ENCODE measurements around the gene SPTBN1. TPM values are rescaled to one million over a fixed set of nuclear protein-coding genes. Genes with fewer than 3 reads are reported as not detected.

SPTBN1 gene
- total RNA-seq, 1 donor from 2014 or later = 391 TPM

DNA sequence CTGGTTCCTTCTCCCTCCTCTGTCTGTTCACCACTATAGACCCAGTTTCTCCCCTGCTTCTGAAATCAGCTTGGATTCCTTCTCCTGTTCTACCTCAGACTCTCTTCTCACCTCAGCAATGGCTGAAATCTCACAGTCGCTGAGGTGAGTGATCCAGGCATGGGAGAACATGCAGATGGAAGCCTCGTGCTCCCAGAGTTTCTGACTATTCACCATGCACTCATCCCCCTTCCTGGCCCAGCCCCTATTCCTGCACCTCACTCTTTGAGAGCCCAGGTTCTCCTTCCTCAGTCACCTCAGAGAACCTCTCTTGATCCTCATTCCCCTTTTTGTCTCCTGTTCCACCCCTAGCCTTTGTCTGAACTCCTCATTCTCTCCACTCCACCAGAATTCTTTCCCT lies 78.5 kb downstream of the SPTBN1 start:
- intact Hi-C loops (cut with DNase I) = no loop called here
- ATAC-seq (ENCODE audit: poor library complexity) (no peak), DNase-seq (no peak)

DNA sequence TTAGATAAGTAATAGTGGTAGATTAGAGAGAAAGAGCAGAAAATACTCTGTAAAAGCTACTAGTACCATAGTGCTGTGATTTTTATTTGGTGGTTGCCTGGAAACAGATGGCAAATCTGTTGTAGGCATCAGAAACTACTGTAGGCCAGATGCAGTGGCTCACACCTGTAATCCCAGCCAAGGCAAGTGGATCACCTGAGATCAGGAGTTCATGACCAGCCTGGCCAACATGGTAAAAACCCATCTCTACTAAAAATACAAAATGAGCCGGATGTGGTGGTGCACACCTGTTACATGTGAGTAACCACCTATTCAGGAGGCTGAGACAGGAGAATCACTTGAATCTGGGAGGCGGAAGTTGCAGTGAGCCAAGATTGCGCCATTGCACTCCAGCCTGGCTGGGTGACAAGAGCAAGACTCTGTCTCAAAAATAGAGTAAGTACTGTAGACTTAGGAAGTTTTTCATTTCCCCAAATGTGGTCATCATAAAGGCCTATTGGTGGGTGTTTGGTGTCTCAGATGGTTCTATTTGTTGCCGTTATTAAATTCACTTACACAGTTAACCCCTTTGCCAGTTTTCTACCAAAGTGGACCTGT lies 79.6 kb downstream of the SPTBN1 start:
- intact Hi-C loops (cut with DNase I) = no loop called here
- DNase-seq (peak; percentile 68), ATAC-seq (ENCODE audit: poor library complexity) (peak; percentile 37)

DNA sequence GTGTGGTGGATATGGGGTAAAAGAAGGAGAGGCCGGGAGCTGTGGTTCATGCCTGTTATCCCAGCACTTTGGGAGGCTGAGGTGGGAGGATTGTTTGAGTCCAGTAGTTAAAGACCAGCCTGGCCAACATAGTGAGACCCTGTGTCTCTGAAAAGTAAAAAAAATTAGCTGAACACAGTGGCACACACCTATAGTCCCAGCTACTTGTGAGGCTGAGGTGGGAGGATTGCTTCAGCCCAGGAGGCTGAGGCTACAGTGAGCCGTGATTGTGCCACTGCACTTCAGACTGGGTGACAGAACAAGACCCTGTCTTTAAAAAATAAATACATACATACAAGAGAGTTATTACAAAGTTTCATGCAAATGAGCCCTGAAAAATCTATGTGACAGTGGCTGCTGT lies 80.6 kb downstream of the SPTBN1 start:
- intact Hi-C loops (cut with DNase I) = no loop called here
- ATAC-seq (ENCODE audit: poor library complexity) (no peak), DNase-seq (no peak)

DNA sequence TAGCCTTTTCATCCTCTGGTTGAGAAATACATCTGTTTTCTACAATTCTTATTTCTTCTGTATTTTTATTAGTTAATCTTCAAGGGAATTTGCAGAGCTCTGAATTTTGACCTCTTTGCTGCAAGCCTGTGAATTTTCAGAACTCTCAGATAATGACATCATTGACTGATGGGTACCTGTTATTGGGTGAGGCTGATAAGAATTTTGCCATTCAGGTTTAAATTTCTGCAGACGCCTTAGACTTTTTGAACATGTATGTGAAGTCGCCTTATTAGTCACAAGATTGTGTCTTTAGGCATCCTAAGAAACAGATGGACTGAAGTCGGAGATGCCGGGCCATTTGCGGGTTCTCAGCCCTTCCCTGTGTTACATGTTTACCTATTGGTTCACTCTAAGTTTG lies 82.4 kb downstream of the SPTBN1 start:
- no peak for DNase-seq
- ATAC-seq (ENCODE audit: poor library complexity) = no peak
- intact Hi-C loops (cut with DNase I) = no loop called here

DNA sequence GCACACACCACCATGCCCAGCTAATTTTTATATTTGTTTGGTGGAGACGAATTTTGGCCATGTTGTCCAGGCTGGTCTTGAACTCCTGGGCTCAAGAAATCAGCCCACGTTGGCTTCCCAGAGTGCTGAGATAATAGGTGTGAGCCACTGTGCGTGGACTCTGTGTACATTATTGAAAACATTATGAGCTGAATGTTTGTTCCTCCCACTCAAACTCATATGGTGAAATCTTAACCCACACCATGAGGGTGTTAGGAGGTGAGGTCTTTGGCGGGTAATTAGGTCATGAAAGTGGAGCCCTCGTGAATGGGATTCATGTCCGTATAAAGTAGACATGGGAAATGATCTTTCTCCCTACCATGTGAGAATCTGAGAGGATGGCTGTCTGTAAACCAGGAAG lies 83.6 kb downstream of the SPTBN1 start:
- no peak for ATAC-seq (ENCODE audit: poor library complexity)
- intact Hi-C loops (cut with DNase I) = no loop called here
- DNase-seq = no peak

DNA sequence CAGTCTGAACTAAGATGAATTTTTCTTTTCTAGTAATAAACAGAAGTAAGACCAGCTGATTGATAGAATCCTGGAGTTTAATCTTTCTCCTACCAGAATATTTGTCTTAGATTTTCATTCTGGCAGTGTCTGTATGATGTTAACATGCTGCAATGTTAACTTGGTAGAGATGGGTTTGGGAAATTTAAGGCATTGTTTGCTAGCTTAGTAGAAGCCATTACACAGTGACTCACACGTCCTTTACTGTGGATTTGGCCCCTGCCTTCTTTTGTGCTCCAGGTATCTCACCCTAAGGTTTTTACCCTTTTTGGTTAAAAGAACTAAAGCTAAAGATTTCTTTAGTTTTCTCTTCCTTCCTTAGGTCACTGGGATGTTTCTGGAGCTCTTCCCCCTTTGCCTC lies 84.1 kb downstream of the SPTBN1 start:
- DNase-seq = no peak
- ATAC-seq (ENCODE audit: poor library complexity) = no peak
- intact Hi-C loops (cut with DNase I) = no loop called here

DNA sequence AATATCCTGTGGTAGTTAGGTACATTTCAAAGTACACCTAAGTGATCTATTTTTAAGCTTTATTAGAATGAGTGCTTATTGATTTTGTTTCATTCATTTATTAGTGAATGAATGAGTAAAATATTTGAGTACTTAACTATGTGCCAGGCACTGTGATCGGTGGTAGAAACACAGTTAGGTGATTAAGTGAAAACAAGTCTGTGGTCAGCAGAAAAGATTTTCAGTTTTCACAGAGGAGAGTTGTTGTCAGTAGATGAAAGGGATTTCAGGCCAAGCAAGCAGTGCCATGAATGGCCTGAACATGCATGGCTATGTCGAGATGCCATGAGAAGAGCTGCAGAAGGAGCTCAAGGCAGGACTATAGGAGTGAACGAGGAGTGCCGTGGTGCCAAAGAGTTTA lies 85.9 kb downstream of the SPTBN1 start:
- DNase-seq = no peak
- intact Hi-C loops (cut with DNase I) = no loop called here
- no peak for ATAC-seq (ENCODE audit: poor library complexity)

DNA sequence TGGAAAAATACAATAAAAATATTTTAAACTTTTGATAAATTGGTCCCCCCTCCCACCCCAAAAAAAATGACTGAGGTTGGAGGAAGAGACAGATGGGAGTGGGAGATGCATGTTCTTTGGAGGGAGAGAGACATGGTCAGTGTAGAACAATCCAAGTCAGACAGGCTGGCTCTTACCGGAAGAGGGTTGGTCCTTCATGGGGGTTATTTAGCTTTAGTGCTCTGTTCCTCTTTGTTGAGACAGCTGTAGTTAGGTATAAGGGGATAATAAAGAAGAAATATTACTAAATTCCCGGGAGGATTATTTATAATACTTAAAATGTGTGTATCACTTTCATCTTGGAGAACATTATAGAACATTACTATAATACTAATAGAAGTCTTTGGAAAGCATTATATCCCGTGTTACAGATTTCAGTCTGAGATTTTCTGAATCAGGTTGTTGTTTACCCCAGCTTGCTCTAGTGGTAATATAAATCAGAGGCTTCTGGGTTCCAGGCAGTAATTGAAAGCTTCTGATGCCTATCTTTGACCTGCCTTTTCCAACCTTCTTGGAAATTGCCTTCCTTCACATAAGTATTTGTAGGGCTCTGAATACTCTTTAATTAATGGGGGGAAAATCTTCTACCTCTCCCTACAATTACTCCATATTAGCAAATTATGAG lies 87.7 kb downstream of the SPTBN1 start:
- DNase-seq (no peak), ATAC-seq (ENCODE audit: poor library complexity) (no peak)
- intact Hi-C loops (cut with DNase I) = no loop called here

DNA sequence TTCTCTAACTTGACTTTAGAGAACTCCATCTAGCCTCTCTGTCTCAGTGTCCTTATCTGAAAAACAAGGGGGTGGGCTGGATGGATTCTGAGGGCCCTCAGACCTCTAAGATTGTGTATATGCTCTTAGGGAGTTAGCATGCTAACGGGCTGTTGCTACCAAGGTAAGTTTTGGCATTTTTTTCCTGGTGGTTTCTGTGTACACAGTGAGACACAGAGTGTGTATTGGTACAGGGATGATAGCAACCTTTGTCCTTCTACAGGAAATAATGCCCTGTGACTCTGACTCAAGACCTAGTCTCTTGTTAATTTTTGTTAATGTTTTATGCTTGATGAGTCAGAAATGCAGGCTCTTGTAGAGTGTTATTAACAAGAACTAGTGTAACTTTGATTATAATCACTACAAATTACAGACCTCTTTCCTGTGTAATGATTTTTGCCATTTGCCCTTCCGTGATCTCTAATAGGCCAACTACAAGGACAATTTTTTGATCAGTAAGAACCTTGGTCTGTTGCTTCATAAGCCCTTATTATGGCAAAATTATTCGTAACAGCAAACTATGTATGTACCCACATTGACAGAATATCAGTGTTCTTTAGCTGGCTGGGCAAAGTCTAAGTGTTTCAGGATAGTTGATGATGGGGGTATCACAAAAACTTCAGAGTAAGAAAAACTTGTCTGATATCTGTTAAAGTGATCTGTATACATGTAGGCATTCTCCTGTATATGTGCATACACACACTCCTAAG lies 89.7 kb downstream of the SPTBN1 start:
- intact Hi-C loops (cut with DNase I) = no loop called here
- ATAC-seq (ENCODE audit: poor library complexity) = no peak
- DNase-seq = no peak

DNA sequence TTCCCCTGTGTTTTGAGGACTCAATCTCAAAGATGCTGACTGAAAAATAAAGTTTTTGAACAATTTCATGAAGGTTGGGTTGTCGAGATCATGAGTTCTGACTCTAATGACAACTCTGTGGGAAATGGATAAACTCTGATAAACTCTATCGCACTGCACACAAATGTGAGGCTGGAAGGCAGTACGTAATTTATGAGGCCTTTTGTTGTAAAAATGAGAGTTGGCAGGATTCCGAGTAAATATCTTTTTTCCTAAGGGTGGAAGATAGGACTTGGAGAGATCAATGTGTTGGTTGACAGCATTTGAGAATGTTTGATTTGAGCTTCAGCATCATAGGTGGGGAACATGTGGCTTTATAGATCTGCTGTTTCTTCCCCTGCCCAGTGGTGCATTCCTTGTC lies 90.4 kb downstream of the SPTBN1 start:
- ATAC-seq (ENCODE audit: poor library complexity) (no peak), DNase-seq (no peak)
- intact Hi-C loops (cut with DNase I) = no loop called here

DNA sequence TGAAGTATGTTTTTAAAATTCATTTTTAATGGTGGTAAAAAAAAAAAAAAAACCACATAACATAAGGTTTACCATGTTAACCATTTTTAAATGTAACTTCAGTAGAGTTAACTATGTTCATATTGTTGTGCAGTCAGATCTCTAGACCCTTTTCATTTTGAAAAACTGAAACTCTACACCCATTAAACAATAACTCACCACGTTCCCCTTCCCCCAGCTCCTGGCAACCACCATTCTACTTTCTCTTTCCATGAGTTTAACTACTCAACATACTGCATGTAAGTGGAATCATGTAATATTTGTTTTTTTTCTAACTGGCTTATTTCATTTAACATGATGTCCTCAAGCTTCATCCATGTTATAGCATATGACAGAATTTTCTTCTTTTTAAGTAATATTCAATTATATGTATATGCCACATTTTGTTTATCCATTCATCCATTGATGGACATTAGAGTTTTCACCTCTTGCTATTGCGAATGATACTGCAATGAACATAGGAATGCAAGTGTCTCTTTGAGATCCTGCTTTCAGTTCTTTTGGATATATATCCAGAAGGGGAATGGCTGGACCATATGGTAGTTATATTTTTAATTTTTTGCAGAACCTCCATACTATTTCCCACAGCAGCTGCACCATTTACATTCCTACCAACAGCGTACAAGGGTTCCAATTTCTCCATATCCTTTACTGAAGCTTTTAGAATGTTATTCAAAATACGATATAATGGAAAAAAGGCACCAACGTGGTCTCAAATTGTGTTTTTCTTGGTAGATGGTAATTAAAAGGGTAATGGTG lies 91.0 kb downstream of the SPTBN1 start:
- intact Hi-C loops (cut with DNase I) = no loop called here
- no peak for ATAC-seq (ENCODE audit: poor library complexity)
- DNase-seq = no peak

DNA sequence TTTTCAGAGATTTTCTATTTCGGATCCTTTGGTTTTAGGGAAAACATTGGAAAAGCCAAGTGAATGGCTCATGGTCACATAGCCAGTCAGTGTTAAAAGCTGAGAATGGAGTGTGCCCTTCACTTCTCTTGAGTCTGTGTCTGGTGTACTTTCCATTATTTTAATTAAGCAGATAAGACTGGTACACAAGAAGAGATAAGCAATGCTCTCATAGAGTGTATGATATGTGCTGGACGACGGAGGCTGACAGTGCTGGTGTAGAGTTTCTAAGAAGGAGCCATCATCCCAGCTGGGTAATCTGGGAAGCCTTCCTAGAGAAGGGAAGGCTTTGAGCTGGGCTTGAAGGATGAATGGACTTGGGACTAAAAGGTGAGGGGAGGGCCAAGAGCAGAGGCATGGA lies 93.3 kb downstream of the SPTBN1 start:
- ATAC-seq (ENCODE audit: poor library complexity) (peak; percentile 19), DNase-seq (no peak)
- intact Hi-C loops (cut with DNase I) = no loop called here

DNA sequence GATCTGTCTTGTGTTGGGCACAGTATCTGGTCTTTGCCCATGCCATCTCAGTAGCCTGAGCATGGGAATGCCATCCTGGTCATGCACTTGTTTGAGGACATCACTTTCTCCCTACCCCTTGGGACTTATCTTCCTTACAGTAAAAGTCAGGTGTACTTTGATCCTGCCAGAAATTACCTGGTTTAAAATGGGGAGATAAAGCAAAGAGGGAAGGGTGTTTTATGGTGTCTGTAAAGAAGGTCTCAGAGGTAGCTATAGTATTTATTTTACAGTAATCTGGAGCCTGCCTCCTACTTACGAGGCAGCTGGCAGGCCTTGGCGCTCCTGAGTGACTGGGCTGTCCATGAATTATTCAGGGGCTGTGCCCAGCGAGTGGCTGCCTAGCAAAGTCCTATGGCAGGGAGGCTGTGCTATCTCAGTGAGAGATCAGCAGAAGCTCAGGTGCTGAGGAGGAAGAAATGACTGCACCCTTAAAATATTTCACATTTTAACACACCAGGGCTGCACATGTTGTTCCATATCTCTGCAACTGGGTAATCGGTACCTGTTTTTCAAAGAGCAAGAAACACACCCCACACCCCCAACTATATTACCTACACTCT lies 93.9 kb downstream of the SPTBN1 start:
- intact Hi-C loops (cut with DNase I) = loop anchor here (10.0 kb wide), 1 partner anchor 65 kb away; no protein-coding TSS in a partner anchor
- ATAC-seq (ENCODE audit: poor library complexity) = peak; percentile 60
- DNase-seq = no peak

DNA sequence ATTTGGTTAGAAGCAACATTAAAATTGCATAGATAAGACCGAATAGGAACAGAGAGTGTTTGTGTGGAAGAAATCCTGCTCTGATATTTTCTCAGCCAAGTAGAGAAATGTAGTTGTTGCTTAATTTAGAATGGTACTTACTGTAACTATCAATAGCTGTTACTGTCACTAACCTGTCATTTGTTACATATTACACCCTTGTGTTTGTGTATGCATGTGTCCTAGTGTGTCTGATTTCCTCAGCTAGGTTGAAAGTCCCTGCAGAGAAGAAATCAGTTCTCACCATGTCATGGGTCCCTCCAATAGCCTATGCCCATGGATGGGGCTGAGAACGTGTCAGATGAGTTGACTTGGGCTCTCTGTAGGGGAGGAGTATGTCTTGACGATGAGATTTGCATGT lies 94.4 kb downstream of the SPTBN1 start:
- DNase-seq (no peak), ATAC-seq (ENCODE audit: poor library complexity) (peak; percentile 60)
- intact Hi-C loops (cut with DNase I) = loop anchor here (10.0 kb wide), 1 partner anchor 64 kb away; no protein-coding TSS in a partner anchor

DNA sequence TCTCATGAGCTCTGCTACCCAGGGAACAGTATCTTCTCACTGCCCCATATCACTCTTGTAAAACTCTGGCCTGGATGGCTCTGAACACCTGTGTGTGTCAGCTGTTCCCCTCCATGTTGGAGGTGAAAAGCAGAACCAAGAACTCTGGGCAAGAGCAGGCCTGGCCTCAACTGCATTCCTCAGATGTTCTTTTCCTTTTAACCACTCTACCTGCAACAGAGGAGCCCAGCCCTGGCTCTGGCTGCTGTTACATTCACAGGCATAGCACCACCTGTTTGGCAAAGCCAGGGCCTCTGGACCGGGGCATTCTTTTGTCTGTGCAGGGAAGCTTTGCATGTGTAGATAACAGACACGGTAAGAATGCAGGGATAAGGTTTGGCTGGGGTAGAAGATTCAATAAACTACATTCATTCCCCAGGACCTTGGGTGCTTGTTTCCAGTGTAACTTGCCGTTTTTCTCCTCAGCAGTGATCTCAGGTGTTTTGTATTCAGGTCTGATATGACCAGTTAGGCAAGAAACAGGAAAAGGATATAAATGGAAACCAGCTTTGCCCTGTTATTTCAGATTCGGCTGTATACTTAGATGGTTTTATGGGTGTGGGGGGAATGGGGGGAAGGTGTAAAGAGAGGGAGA lies 95.1 kb downstream of the SPTBN1 start:
- intact Hi-C loops (cut with DNase I) = loop anchor here (10.0 kb wide), 1 partner anchor 64 kb away; no protein-coding TSS in a partner anchor
- no peak for ATAC-seq (ENCODE audit: poor library complexity)
- no peak for DNase-seq

DNA sequence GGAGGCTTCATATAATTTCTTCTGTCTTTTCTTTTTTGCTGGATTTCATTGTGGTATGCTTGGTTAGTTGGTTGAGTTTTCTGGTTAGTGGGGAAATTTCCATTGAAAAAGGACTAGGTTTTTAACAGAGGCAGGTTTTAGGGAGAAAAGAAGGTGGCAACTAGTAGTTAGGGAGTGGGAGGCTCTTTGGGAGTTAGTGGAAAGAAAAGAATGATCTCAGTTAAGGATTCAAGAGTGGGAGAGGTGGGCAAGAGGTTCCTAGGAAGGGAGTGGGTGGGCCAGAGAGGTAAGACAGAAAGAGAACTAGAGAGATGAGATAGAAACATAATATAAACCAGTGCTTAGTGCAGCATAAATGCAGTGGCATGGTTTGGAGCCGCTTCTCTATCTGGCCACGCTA lies 96.9 kb downstream of the SPTBN1 start:
- DNase-seq (no peak), ATAC-seq (ENCODE audit: poor library complexity) (no peak)
- intact Hi-C loops (cut with DNase I) = loop anchor here (10.0 kb wide), 1 partner anchor 62 kb away; no protein-coding TSS in a partner anchor

DNA sequence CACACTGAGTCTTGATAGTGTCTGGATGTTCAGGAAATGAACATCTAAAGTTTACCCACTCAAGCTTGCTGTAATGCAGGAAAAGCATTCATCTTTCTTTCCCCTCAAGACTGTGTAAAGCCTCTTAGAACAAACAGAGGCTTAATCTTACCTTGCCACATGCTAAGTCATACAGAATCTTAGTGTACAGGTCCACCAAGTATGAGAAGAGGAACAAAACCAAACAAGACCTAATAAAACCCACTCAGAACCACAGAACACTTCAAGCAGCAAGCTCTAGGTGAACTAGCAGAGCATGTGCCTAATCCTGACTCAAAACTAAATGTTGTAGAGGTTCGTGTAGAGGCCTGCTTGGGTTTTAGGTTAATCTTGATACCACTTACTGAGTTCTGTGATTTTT lies 97.6 kb downstream of the SPTBN1 start:
- DNase-seq (no peak), ATAC-seq (ENCODE audit: poor library complexity) (no peak)
- intact Hi-C loops (cut with DNase I) = loop anchor here (10.0 kb wide), 1 partner anchor 61 kb away; no protein-coding TSS in a partner anchor

DNA sequence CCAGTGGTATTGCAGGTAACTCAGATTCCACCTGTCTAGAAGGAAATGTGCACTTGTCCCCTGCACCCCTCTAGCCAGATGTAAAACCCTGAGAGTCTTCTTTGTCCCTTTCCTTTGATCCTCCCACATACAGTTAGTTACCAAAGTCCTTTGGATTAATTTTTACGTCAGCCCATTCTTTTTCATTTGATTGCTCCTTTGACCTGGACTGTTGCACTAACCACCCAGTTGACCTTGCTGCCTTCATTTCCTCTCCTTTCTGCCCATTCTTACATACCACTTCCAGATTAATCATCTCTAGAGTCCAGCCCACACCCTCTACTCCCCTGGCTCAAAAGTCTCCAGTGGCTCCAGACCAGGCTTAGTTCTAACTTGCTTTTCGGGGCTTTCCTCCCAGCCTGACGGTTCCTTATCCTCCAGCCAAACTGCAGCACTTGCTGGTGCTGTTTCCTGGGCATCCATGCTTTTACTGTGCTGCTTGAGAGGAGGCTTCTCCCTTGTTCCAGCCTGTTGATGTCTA lies 99.3 kb downstream of the SPTBN1 start:
- ATAC-seq (ENCODE audit: poor library complexity) = no peak
- DNase-seq = no peak
- intact Hi-C loops (cut with DNase I) = loop anchor here (10.0 kb wide), 1 partner anchor 59 kb away; no protein-coding TSS in a partner anchor
